H9 (cell line): ENCODE results near the gene CERS2. TPM values are rescaled to one million over a fixed set of nuclear protein-coding genes. Genes with fewer than 3 reads are reported as not detected.

Source experiments
- DNase-seq: peaks from one replicate; pipeline ENCODE4 v3.0.0-alpha.2; 2017
- H2AFZ ChIP-seq: one replicate; pipeline ENCODE4 v1.6.1; 2013; ENCODE audit warnings: mild to moderate bottlenecking, low read length, control low read depth, moderate library complexity
- H2AK5ac ChIP-seq: 2 replicates; pipeline ENCODE4 v1.6.1; 2013; ENCODE audit warnings: low read length, control low read depth, mixed read lengths; ENCODE audit not compliant: insufficient read length
- H2BK120ac ChIP-seq: one replicate; pipeline ENCODE4 v1.6.1; 2013; ENCODE audit warnings: low read depth, mild to moderate bottlenecking, low read length, control low read depth, inconsistent platforms; ENCODE audit not compliant: poor library complexity, severe bottlenecking
- H2BK12ac ChIP-seq: 2 replicates; pipeline ENCODE4 v1.6.1; 2013; ENCODE audit warnings: low read length, control low read depth, mixed read lengths, low read depth; ENCODE audit not compliant: insufficient read length
- H2BK15ac ChIP-seq: 2 replicates; pipeline ENCODE4 v1.6.1; 2013; ENCODE audit warnings: low read depth, low read length, control low read depth
- H2BK20ac ChIP-seq: one replicate; pipeline ENCODE4 v1.6.1; 2013; ENCODE audit warnings: low read depth, mild to moderate bottlenecking, low read length, control low read depth, inconsistent platforms; ENCODE audit not compliant: poor library complexity, severe bottlenecking
- H2BK5ac ChIP-seq: 2 replicates; pipeline ENCODE4 v1.6.1; 2013; ENCODE audit warnings: low read length, control low read depth, mixed read lengths; ENCODE audit not compliant: insufficient read length
- H3K14ac ChIP-seq: 2 replicates; pipeline ENCODE4 v1.6.1; 2013; ENCODE audit warnings: low read length, control low read depth; ENCODE audit not compliant: insufficient read depth
- H3K18ac ChIP-seq: 2 replicates; pipeline ENCODE4 v1.6.1; 2013; ENCODE audit warnings: low read depth, mild to moderate bottlenecking, mixed read lengths, low read length, control low read depth; ENCODE audit not compliant: insufficient read length
- H3K23ac ChIP-seq: 2 replicates; pipeline ENCODE4 v1.6.1; 2013; ENCODE audit warnings: low read length, control low read depth, mixed read lengths, low read depth; ENCODE audit not compliant: insufficient read length
- H3K23me2 ChIP-seq: 2 replicates; pipeline ENCODE4 v1.6.1; 2013; ENCODE audit warnings: low read depth, mild to moderate bottlenecking, mixed read lengths, low read length, control low read depth; ENCODE audit not compliant: insufficient read length, poor library complexity, severe bottlenecking
- H3K27ac ChIP-seq: 2 replicates; pipeline ENCODE4 v1.5.1; 2013; ENCODE audit warnings: low read length, control low read depth, mixed read lengths, low read depth; ENCODE audit not compliant: insufficient read length
- H3K27me3 ChIP-seq: 2 replicates; pipeline ENCODE4 v1.6.1; 2013; ENCODE audit warnings: low read length, control low read depth, inconsistent platforms; ENCODE audit not compliant: insufficient read depth
- H3K4ac ChIP-seq: 2 replicates; pipeline ENCODE4 v1.6.1; 2013; ENCODE audit warnings: low read depth, mild to moderate bottlenecking, control low read depth, inconsistent platforms, low read length, moderate library complexity
- H3K4me1 ChIP-seq: 2 replicates; pipeline ENCODE4 v1.6.1; 2013; ENCODE audit warnings: low read length, control low read depth, inconsistent platforms; ENCODE audit not compliant: insufficient read depth
- H3K4me2 ChIP-seq: 2 replicates; pipeline ENCODE4 v1.6.1; 2013; ENCODE audit warnings: low read length, control low read depth, mixed read lengths; ENCODE audit not compliant: insufficient read length, insufficient read depth
- H3K56ac ChIP-seq: 2 replicates; pipeline ENCODE4 v1.6.1; 2013; ENCODE audit warnings: low read depth, mild to moderate bottlenecking, mixed read lengths, low read length, control low read depth; ENCODE audit not compliant: insufficient read length
- H3K79me1 ChIP-seq: 2 replicates; pipeline ENCODE4 v1.6.1; 2013; ENCODE audit warnings: low read depth, mild to moderate bottlenecking, moderate library complexity, low read length, control low read depth, inconsistent platforms; ENCODE audit not compliant: insufficient read depth, poor library complexity, severe bottlenecking
- H3K79me2 ChIP-seq: 2 replicates; pipeline ENCODE4 v1.6.1; 2013; ENCODE audit warnings: low read length, control low read depth, inconsistent platforms; ENCODE audit not compliant: insufficient read depth
- H3K9ac ChIP-seq: 2 replicates; pipeline ENCODE4 v1.6.1; 2013; ENCODE audit warnings: low read length, control low read depth, mixed read lengths; ENCODE audit not compliant: insufficient read length; ENCODE audit errors: extremely low read depth
- H3K9me3 ChIP-seq: one replicate; pipeline ENCODE4 v1.6.1; 2013; ENCODE audit warnings: low read depth, low read length, inconsistent platforms; ENCODE audit not compliant: control insufficient read depth
- H3T11ph ChIP-seq: one replicate; pipeline ENCODE4 v1.6.1; 2013; ENCODE audit warnings: mild to moderate bottlenecking, low read length, control low read depth, inconsistent platforms
- H4K20me1 ChIP-seq: one replicate; pipeline ENCODE4 v1.6.1; 2013; ENCODE audit not compliant: control insufficient read depth, insufficient read length, insufficient read depth
- H4K5ac ChIP-seq: 2 replicates; pipeline ENCODE4 v1.6.1; 2013; ENCODE audit warnings: low read depth, mild to moderate bottlenecking, mixed read lengths, low read length, control low read depth; ENCODE audit not compliant: insufficient read length
- H4K8ac ChIP-seq: replicated peaks from 2 replicates; pipeline ENCODE4 v1.6.1; 2013; ENCODE audit warnings: low read length, control low read depth, mixed read lengths, low read depth; ENCODE audit not compliant: insufficient read length
- H4K91ac ChIP-seq: 2 replicates; pipeline ENCODE4 v1.6.1; 2013; ENCODE audit warnings: low read depth, mild to moderate bottlenecking, moderate library complexity, mixed read lengths, low read length, control low read depth; ENCODE audit not compliant: insufficient read length
- H3K27ac Mint-ChIP-seq, 3 experiments: 2 replicates in 2 of 3; 3 replicates in 1 of 3; pipeline ENCODE4 v1.8.0; 2020 to 2021; ENCODE audit warnings: mixed read lengths in 3 of 3, mild to moderate bottlenecking in 1 of 3, moderate library complexity in 1 of 3
- H3K27me3 Mint-ChIP-seq: 2 replicates; pipeline ENCODE4 v1.8.0; 2021; ENCODE audit warnings: low read depth, mild to moderate bottlenecking, moderate library complexity, mixed read lengths
- H3K36me3 Mint-ChIP-seq, 3 experiments: 2 replicates in 2 of 3; 3 replicates in 1 of 3; pipeline ENCODE4 v1.8.0; 2020 to 2021; ENCODE audit warnings: low read depth in 3 of 3, mixed read lengths in 3 of 3; ENCODE audit not compliant: insufficient read depth in 1 of 3
- H3K4me1 Mint-ChIP-seq, 2 experiments: 2 replicates each; pipeline ENCODE4 v1.8.0; 2020; ENCODE audit warnings: mixed read lengths in 2 of 2
- H3K4me3 Mint-ChIP-seq, 2 experiments: 2 replicates in 1 of 2; 3 replicates in 1 of 2; pipeline ENCODE4 v1.8.0; 2020 to 2021; ENCODE audit warnings: mild to moderate bottlenecking in 2 of 2, mixed read lengths in 2 of 2, moderate library complexity in 1 of 2
- H3K9me3 Mint-ChIP-seq, 2 experiments: 2 replicates in 1 of 2; 3 replicates in 1 of 2; pipeline ENCODE4 v1.8.0; 2020; ENCODE audit warnings: mild to moderate bottlenecking in 2 of 2, mixed read lengths in 2 of 2, moderate library complexity in 1 of 2
- WGBS: extraction: QIAGEN DNeasy Blood & Tissue Kit; methylation state at CpG from one replicate; pipeline ENCODE4 v1.1.7; 2013; ENCODE audit warnings: missing lambda C conversion rate, low lambda C conversion rate, mixed read lengths; ENCODE audit not compliant: insufficient read length; ENCODE audit errors: extremely low coverage; 5-methylcytosine and 5-hydroxymethylcytosine counted together
- total RNA-seq: library from RNA; stranded (reverse); gene quantifications from 2 replicates; pipeline ENCODE4 v1.2.1, GENCODE V29; 2021
- TF ChIP-seq, protein P1 (sequence below): fragments of 200-600 bp; sonication (generic); conservative IDR thresholded peaks from 3 replicates; pipeline ENCODE4 v1.8.0; 2021; ENCODE audit warnings: antibody characterized with exemption, mild to moderate bottlenecking

The CERS2 gene
- total RNA-seq, 1 experiment from 2014 or later = 201 TPM

DNA sequence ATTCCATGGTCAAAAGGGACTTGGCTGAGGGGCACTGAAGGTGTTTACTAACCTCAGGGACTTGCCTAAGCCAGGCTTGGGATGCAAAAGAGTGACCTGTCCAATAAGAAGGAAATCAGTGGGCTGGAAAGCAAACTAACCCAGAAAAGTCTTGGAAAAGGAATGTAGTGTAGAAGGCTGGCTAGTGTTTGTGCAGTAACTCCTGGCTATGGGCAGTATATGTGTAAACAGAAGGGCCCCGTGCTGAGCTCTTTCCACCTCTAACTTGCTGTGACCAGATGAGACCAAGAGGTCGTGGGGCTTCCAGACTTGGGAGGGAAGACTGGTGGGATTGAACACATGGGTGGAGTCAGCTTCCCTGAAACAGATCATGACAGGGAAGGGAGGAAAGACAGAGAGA is 28.0 kb upstream of the CERS2 start:
- H3K79me1 ChIP-seq = no peaks in the 10 kb centered on the region
- Mint-ChIP-seq H3K27ac (peak overlapping the region in 2 of 3 experiments; percentile 26 to 42; a peak in 2 of 7 replicates), H3K9me3 (no peaks in the 10 kb centered on the region; a peak in 1 of 5 replicates), H3K36me3 (peaks cover 0 to 8% (median 5%) of the 10 kb centered on the region in 3 experiments; a peak in 2 of 7 replicates), H3K4me3 (no peak overlapping the region), H3K4me1 (peaks cover 23 to 29% of the 10 kb centered on the region in 2 experiments), H3K27me3 (no peaks in the 10 kb centered on the region; the same call in 1 of the 2 replicates)
- H3K9ac ChIP-seq = no peak overlapping the region
- H3K79me2 ChIP-seq = no peaks in the 10 kb centered on the region
- no peaks in the 10 kb centered on the region for H3K9me3 ChIP-seq
- H3K27me3 ChIP-seq = no peaks in the 10 kb centered on the region
- H3K4me1 ChIP-seq = peaks cover 3% of the 10 kb centered on the region; the same call in 1 of the 2 replicates
- no CpG with 5 or more reads among the region's 2 CpGs for WGBS
- H4K5ac ChIP-seq = no peak overlapping the region
- no peak overlapping the region for H4K8ac ChIP-seq
- H4K20me1 ChIP-seq = no peaks in the 10 kb centered on the region
- H3K27ac ChIP-seq = no peak overlapping the region
- no peak overlapping the region for H3K4ac ChIP-seq
- peaks cover 4% of the 10 kb centered on the region for H3K23me2 ChIP-seq
- TF ChIP-seq, protein P1, sequence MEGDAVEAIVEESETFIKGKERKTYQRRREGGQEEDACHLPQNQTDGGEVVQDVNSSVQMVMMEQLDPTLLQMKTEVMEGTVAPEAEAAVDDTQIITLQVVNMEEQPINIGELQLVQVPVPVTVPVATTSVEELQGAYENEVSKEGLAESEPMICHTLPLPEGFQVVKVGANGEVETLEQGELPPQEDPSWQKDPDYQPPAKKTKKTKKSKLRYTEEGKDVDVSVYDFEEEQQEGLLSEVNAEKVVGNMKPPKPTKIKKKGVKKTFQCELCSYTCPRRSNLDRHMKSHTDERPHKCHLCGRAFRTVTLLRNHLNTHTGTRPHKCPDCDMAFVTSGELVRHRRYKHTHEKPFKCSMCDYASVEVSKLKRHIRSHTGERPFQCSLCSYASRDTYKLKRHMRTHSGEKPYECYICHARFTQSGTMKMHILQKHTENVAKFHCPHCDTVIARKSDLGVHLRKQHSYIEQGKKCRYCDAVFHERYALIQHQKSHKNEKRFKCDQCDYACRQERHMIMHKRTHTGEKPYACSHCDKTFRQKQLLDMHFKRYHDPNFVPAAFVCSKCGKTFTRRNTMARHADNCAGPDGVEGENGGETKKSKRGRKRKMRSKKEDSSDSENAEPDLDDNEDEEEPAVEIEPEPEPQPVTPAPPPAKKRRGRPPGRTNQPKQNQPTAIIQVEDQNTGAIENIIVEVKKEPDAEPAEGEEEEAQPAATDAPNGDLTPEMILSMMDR = no peak
- H2BK12ac ChIP-seq = no peak overlapping the region
- no peak overlapping the region for H2BK120ac ChIP-seq
- no peak for DNase-seq
- no peak overlapping the region for H3K23ac ChIP-seq
- H3T11ph ChIP-seq = no peak overlapping the region
- no peak overlapping the region for H4K91ac ChIP-seq
- H3K14ac ChIP-seq = no peak overlapping the region
- no peak overlapping the region for H3K4me2 ChIP-seq
- H2AFZ ChIP-seq = no peak overlapping the region
- no peak overlapping the region for H2BK15ac ChIP-seq
- H2AK5ac ChIP-seq = no peak overlapping the region
- H2BK20ac ChIP-seq = no peak overlapping the region
- no peak overlapping the region for H3K56ac ChIP-seq
- no peak overlapping the region for H2BK5ac ChIP-seq
- H3K18ac ChIP-seq = no peak overlapping the region
